WTC11 (cell line): Measurements from ENCODE around the gene IGFL2.
"Not testable (repeated sequence)": the region's sequence is repeated elsewhere in the genome, so short reads cannot be mapped to it uniquely, and the experiment has no call there.

Experiments
- CTCF ChIP-seq: fragments of 200-600 bp; IDR thresholded peaks from 2 replicates; pipeline ENCODE4 v1.8.0; 2022; ENCODE audit warnings: antibody characterized with exemption
- ETV6 ChIP-seq: sonication (generic); formaldehyde crosslinking; IDR thresholded peaks from 2 replicates; pipeline ENCODE4 v1.8.1; 2022; ENCODE audit warnings: mild to moderate bottlenecking, missing genetic modification reagents
- FOXJ3 ChIP-seq: sonication (generic); formaldehyde crosslinking; IDR thresholded peaks from 2 replicates; pipeline ENCODE4 v1.9.0; 2021; ENCODE audit warnings: missing genetic modification reagents, mild to moderate bottlenecking, borderline replicate concordance
- SP1 ChIP-seq: sonication (generic); formaldehyde crosslinking; conservative IDR thresholded peaks from 2 replicates; pipeline ENCODE4 v1.8.1; 2022; ENCODE audit warnings: missing genetic modification reagents
- ZNF138 ChIP-seq: sonication (generic); formaldehyde crosslinking; conservative IDR thresholded peaks from 2 replicates; pipeline ENCODE4 v1.8.1; 2022; ENCODE audit warnings: mild to moderate bottlenecking, moderate library complexity, missing genetic modification reagents
- ZNF232 ChIP-seq: sonication (generic); formaldehyde crosslinking; IDR thresholded peaks from 2 replicates; pipeline ENCODE4 v1.8.0; 2022; ENCODE audit warnings: mild to moderate bottlenecking, missing genetic modification reagents
- ZNF416 ChIP-seq: fragments of 250-450 bp; sonication (Bioruptor Pico); IDR thresholded peaks from 2 replicates; pipeline ENCODE4 v1.9.0; 2021; ENCODE audit warnings: mild to moderate bottlenecking, inconsistent platforms
- ZNF423 ChIP-seq: fragments of 250-450 bp; sonication (Bioruptor Pico); IDR thresholded peaks from 2 replicates; pipeline ENCODE4 v2.1.2; 2022; ENCODE audit warnings: mild to moderate bottlenecking, moderate library complexity
- ZSCAN18 ChIP-seq: fragments of 250-450 bp; sonication (Bioruptor Pico); IDR thresholded peaks from 2 replicates; pipeline ENCODE4 v2.1.2; 2022; ENCODE audit warnings: mild to moderate bottlenecking, moderate library complexity
- TF ChIP-seq, protein P1 (sequence below): sonication (generic); formaldehyde crosslinking; IDR thresholded peaks from 2 replicates; pipeline ENCODE4 v1.8.0; 2022; ENCODE audit warnings: missing genetic modification reagents

GRCh38 chr19:46102333-46102732 is 45.7 kb upstream of the IGFL2 start:
- TF ChIP-seq ZNF232 (CRISPR knock-in tag); ZNF423 (CRISPR knock-in tag); CTCF; ZNF138 (CRISPR knock-in tag); SP1; ETV6; ZSCAN18 (CRISPR knock-in tag); FOXJ3; ZNF416: not testable (repeated sequence)
- TF ChIP-seq, protein P1, sequence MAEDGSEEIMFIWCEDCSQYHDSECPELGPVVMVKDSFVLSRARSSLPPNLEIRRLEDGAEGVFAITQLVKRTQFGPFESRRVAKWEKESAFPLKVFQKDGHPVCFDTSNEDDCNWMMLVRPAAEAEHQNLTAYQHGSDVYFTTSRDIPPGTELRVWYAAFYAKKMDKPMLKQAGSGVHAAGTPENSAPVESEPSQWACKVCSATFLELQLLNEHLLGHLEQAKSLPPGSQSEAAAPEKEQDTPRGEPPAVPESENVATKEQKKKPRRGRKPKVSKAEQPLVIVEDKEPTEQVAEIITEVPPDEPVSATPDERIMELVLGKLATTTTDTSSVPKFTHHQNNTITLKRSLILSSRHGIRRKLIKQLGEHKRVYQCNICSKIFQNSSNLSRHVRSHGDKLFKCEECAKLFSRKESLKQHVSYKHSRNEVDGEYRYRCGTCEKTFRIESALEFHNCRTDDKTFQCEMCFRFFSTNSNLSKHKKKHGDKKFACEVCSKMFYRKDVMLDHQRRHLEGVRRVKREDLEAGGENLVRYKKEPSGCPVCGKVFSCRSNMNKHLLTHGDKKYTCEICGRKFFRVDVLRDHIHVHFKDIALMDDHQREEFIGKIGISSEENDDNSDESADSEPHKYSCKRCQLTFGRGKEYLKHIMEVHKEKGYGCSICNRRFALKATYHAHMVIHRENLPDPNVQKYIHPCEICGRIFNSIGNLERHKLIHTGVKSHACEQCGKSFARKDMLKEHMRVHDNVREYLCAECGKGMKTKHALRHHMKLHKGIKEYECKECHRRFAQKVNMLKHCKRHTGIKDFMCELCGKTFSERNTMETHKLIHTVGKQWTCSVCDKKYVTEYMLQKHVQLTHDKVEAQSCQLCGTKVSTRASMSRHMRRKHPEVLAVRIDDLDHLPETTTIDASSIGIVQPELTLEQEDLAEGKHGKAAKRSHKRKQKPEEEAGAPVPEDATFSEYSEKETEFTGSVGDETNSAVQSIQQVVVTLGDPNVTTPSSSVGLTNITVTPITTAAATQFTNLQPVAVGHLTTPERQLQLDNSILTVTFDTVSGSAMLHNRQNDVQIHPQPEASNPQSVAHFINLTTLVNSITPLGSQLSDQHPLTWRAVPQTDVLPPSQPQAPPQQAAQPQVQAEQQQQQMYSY (CRISPR knock-in tag) = not testable (repeated sequence)
